Measurements from ENCODE around the gene ESR1.

DNA sequence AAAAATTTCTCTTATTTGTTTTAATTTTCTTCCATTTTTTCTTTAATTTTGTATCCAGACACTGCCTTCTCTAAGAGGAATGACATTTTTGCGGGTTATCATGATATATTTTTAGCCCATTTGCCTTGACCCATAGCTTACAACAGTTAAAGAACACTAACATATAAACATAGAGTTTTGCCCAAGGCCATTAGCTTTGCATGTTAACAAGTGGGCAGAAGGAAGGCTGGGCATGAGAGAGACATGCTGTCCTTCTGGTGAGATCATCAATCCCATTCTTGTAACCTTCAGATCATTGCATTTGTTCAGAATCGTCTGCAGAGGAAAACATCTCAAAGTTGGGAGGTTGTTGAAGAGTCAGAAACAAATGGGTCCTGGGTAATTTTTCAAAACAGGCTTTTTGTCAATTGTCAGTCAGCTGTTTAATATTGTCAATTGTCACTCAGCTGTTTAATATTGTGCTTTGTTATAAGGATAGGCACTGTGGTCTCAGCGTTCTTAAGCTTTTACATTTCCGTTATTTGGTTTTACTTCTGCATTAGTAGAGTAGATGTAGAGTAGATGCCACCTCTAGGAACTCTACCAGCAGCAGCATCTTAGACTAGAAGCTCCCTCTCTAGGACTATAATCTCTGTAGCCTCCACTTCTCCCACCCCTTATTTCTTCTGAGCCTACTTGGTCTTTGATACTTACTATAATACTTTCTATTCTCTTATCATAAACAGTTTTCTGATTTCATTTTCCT lies 243.1 kb downstream of the ESR1 start:
- TF ChIP-seq, protein P1, sequence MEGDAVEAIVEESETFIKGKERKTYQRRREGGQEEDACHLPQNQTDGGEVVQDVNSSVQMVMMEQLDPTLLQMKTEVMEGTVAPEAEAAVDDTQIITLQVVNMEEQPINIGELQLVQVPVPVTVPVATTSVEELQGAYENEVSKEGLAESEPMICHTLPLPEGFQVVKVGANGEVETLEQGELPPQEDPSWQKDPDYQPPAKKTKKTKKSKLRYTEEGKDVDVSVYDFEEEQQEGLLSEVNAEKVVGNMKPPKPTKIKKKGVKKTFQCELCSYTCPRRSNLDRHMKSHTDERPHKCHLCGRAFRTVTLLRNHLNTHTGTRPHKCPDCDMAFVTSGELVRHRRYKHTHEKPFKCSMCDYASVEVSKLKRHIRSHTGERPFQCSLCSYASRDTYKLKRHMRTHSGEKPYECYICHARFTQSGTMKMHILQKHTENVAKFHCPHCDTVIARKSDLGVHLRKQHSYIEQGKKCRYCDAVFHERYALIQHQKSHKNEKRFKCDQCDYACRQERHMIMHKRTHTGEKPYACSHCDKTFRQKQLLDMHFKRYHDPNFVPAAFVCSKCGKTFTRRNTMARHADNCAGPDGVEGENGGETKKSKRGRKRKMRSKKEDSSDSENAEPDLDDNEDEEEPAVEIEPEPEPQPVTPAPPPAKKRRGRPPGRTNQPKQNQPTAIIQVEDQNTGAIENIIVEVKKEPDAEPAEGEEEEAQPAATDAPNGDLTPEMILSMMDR (IDR thresholded peaks at IDR 0.05; ENCODE audit: low read depth, low read length, poor library complexity, severe bottlenecking), result no peak
- TF ChIP-seq EZH2phosphoT487 (IDR thresholded peaks at IDR 0.05; ENCODE audit: borderline replicate concordance, low read length), result no peak

Measured in DOHH2 (cell line).